ENCODE results near the gene PLEKHA8.

The PLEKHA8 gene

GRCh38 chr7:30090111-30090510, 61.9 kb downstream of the PLEKHA8 start:
- Histone ChIP-seq H3K9me3 (ENCODE audit: control insufficient read depth, insufficient read depth, low read length) (no peaks in the 10 kb centered on the region), H3K79me2 (ENCODE audit: control insufficient read depth, low read length) (no peaks in the 10 kb centered on the region), H3K4me1 (ENCODE audit: control insufficient read depth, low read length) (no peaks in the 10 kb centered on the region), H3F3A (ENCODE audit: control insufficient read depth, insufficient read depth) (no peaks in the 10 kb centered on the region), H3K4me3 (ENCODE audit: low read length) (no peak overlapping the region), H3K27me3 (ENCODE audit: control insufficient read depth, low read length) (no peaks in the 10 kb centered on the region), H3K9me2 (replicated peaks; ENCODE audit: control insufficient read depth, low read length) (no peaks in the 10 kb centered on the region), H3K36me3 (ENCODE audit: control insufficient read depth, low read length) (no peaks in the 10 kb centered on the region), H4K20me1 (ENCODE audit: control insufficient read depth, insufficient read depth, low read depth, low read length) (no peaks in the 10 kb centered on the region), H3K27ac (ENCODE audit: low read depth, low read length) (no peak overlapping the region), H3K4me2 (ENCODE audit: low read length) (no peak overlapping the region)
- TF ChIP-seq, protein P1, sequence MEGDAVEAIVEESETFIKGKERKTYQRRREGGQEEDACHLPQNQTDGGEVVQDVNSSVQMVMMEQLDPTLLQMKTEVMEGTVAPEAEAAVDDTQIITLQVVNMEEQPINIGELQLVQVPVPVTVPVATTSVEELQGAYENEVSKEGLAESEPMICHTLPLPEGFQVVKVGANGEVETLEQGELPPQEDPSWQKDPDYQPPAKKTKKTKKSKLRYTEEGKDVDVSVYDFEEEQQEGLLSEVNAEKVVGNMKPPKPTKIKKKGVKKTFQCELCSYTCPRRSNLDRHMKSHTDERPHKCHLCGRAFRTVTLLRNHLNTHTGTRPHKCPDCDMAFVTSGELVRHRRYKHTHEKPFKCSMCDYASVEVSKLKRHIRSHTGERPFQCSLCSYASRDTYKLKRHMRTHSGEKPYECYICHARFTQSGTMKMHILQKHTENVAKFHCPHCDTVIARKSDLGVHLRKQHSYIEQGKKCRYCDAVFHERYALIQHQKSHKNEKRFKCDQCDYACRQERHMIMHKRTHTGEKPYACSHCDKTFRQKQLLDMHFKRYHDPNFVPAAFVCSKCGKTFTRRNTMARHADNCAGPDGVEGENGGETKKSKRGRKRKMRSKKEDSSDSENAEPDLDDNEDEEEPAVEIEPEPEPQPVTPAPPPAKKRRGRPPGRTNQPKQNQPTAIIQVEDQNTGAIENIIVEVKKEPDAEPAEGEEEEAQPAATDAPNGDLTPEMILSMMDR (IDR thresholded peaks at IDR 0.05; ENCODE audit: low read depth, low read length, poor library complexity, severe bottlenecking) = no peak
- no peak for TF ChIP-seq EZH2phosphoT487 (IDR thresholded peaks at IDR 0.05; ENCODE audit: borderline replicate concordance, low read length)

DNA sequence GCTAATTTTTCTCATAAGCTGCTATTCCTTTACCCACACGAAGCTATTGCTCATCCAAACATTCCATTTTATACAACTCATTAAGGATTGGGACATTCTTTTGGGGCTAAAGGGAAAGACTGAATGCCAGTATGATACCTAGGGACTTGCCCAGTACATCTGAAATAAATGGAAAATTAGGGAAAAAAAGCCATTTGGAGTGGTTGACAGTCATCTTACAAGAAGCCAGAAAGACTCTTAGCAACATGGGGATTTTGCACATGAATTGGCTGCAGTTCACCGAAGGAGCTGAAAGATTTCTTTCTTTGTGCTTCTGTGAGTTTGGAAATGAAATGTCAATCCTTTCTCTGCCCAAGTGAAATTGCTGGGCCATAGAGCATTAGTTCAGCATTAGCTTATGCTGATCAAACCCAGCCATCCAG, 63.3 kb downstream of the PLEKHA8 start:
- Histone ChIP-seq H3K9me2 (replicated peaks; ENCODE audit: control insufficient read depth, low read length) (no peaks in the 10 kb centered on the region), H3K79me2 (ENCODE audit: control insufficient read depth, low read length) (no peaks in the 10 kb centered on the region), H3K27ac (ENCODE audit: low read depth, low read length) (no peak overlapping the region), H3K4me3 (ENCODE audit: low read length) (no peak overlapping the region), H4K20me1 (ENCODE audit: control insufficient read depth, insufficient read depth, low read depth, low read length) (no peaks in the 10 kb centered on the region), H3K4me2 (ENCODE audit: low read length) (no peak overlapping the region), H3K36me3 (ENCODE audit: control insufficient read depth, low read length) (no peaks in the 10 kb centered on the region), H3K9me3 (ENCODE audit: control insufficient read depth, insufficient read depth, low read length) (no peaks in the 10 kb centered on the region), H3F3A (ENCODE audit: control insufficient read depth, insufficient read depth) (no peaks in the 10 kb centered on the region), H3K4me1 (ENCODE audit: control insufficient read depth, low read length) (no peaks in the 10 kb centered on the region), H3K27me3 (ENCODE audit: control insufficient read depth, low read length) (no peaks in the 10 kb centered on the region)
- TF ChIP-seq, protein P1 (IDR thresholded peaks at IDR 0.05; ENCODE audit: low read depth, low read length, poor library complexity, severe bottlenecking) = no peak
- no peak for TF ChIP-seq EZH2phosphoT487 (IDR thresholded peaks at IDR 0.05; ENCODE audit: borderline replicate concordance, low read length)

DNA sequence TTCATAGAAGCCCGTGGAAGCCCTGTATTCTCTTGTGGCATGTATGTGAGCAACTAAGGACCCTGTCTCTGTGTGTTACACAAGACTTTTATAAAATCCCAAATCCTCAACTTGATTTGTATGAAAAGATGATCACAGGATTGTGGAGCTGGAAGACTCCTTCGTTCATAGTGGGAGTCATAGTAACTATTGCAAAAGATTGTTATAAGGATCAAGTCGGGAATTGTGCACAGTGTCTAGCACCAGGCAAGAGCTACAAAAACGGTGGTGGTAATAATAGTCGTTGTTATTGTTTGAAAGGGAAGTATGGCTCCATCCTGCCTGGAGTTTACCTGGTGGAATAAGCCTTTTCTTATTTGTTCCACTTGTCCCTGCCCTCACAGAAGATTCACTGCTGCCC, 63.8 kb downstream of the PLEKHA8 start:
- Histone ChIP-seq H3K4me2 (ENCODE audit: low read length) (no peak overlapping the region), H3K4me1 (ENCODE audit: control insufficient read depth, low read length) (no peaks in the 10 kb centered on the region), H3K79me2 (ENCODE audit: control insufficient read depth, low read length) (no peaks in the 10 kb centered on the region), H3F3A (ENCODE audit: control insufficient read depth, insufficient read depth) (no peaks in the 10 kb centered on the region), H4K20me1 (ENCODE audit: control insufficient read depth, insufficient read depth, low read depth, low read length) (no peaks in the 10 kb centered on the region), H3K9me2 (replicated peaks; ENCODE audit: control insufficient read depth, low read length) (no peaks in the 10 kb centered on the region), H3K36me3 (ENCODE audit: control insufficient read depth, low read length) (no peaks in the 10 kb centered on the region), H3K4me3 (ENCODE audit: low read length) (no peak overlapping the region), H3K9me3 (ENCODE audit: control insufficient read depth, insufficient read depth, low read length) (no peaks in the 10 kb centered on the region), H3K27ac (ENCODE audit: low read depth, low read length) (no peak overlapping the region), H3K27me3 (ENCODE audit: control insufficient read depth, low read length) (no peaks in the 10 kb centered on the region)
- no peak for TF ChIP-seq EZH2phosphoT487 (IDR thresholded peaks at IDR 0.05; ENCODE audit: borderline replicate concordance, low read length)
- TF ChIP-seq, protein P1 (IDR thresholded peaks at IDR 0.05; ENCODE audit: low read depth, low read length, poor library complexity, severe bottlenecking) = no peak

Data from DOHH2 (cell line).